ENCODE results near the gene RRBP1.

Gene RRBP1

GRCh38 chr20:17619351-17620093 lies 62.5 kb downstream of the RRBP1 start:
- no peak for DNase-seq

- no peak for DNase-seq
Measured at GRCh38 chr20:17618673-17619013, 63.4 kb downstream of the RRBP1 start.

- no peak for DNase-seq
Measured at GRCh38 chr20:17617868-17618672, 64.0 kb downstream of the RRBP1 start.

- peak; percentile 76 for DNase-seq
Measured at GRCh38 chr20:17617212-17617867, 64.7 kb downstream of the RRBP1 start.

GRCh38 chr20:17616480-17617211 lies 65.4 kb downstream of the RRBP1 start:
- no peak for DNase-seq

- DNase-seq: peak; percentile 67
Measured at GRCh38 chr20:17615645-17616479, 66.2 kb downstream of the RRBP1 start.

GRCh38 chr20:17614812-17615644 lies 67.0 kb downstream of the RRBP1 start:
- no peak for DNase-seq

GRCh38 chr20:17614176-17614811 lies 67.7 kb downstream of the RRBP1 start:
- peak; percentile 88 for DNase-seq

GRCh38 chr20:17613328-17614175 lies 68.5 kb downstream of the RRBP1 start:
- DNase-seq: peak; percentile 30

- no peak for DNase-seq
Measured at GRCh38 chr20:17612992-17613327, 69.1 kb downstream of the RRBP1 start.

GRCh38 chr20:17612287-17612991 lies 69.6 kb downstream of the RRBP1 start:
- no peak for DNase-seq

- DNase-seq: no peak
Measured at GRCh38 chr20:17611540-17612286, 70.3 kb downstream of the RRBP1 start.

- no peak for DNase-seq
Measured at GRCh38 chr20:17611290-17611539, 70.8 kb downstream of the RRBP1 start.

- DNase-seq: no peak
Measured at GRCh38 chr20:17610566-17611289, 71.3 kb downstream of the RRBP1 start.

GRCh38 chr20:17609811-17610377 lies 72.1 kb downstream of the RRBP1 start:
- no peak for DNase-seq

GRCh38 chr20:17608701-17609497 lies 73.1 kb downstream of the RRBP1 start:
- DNase-seq: no peak

GRCh38 chr20:17606001-17606400 lies 76.0 kb downstream of the RRBP1 start:
- no peak for DNase-seq
